ENCODE results near the gene ANKRD55.

Gene ANKRD55

GRCh38 chr5:56072863-56073766 lies 160.0 kb downstream of the ANKRD55 start:
- DNase-seq = no peak

GRCh38 chr5:56071470-56071869 lies 161.7 kb downstream of the ANKRD55 start:
- no peak for DNase-seq

GRCh38 chr5:56070851-56071465 lies 162.2 kb downstream of the ANKRD55 start:
- no peak for DNase-seq

- no peak for DNase-seq
Measured at GRCh38 chr5:56069652-56070226, 163.4 kb downstream of the ANKRD55 start.

- DNase-seq = no peak
Measured at GRCh38 chr5:56066931-56067450, 166.1 kb downstream of the ANKRD55 start.

- no peak for DNase-seq
Measured at GRCh38 chr5:56064984-56065383, 168.1 kb downstream of the ANKRD55 start.

- no peak for DNase-seq
Measured at GRCh38 chr5:56060276-56061110, 172.6 kb downstream of the ANKRD55 start.

GRCh38 chr5:56059854-56060253 lies 173.3 kb downstream of the ANKRD55 start:
- DNase-seq = no peak

- no peak for DNase-seq
Measured at GRCh38 chr5:56056875-56057274, 176.3 kb downstream of the ANKRD55 start.

GRCh38 chr5:56055859-56056258 lies 177.3 kb downstream of the ANKRD55 start:
- DNase-seq = no peak

- DNase-seq = no peak
Measured at GRCh38 chr5:56055287-56055686, 177.8 kb downstream of the ANKRD55 start.

GRCh38 chr5:56054666-56055065 lies 178.5 kb downstream of the ANKRD55 start:
- no peak for DNase-seq

- no peak for DNase-seq
Measured at GRCh38 chr5:56053363-56053762, 179.8 kb downstream of the ANKRD55 start.

- DNase-seq = no peak
Measured at GRCh38 chr5:56052735-56053134, 180.4 kb downstream of the ANKRD55 start.

GRCh38 chr5:56050551-56051255 lies 182.4 kb downstream of the ANKRD55 start:
- no peak for DNase-seq
